H9 (cell line): Measurements from ENCODE around the gene PNMT. TPM values are rescaled to one million over a fixed set of nuclear protein-coding genes. Genes with fewer than 3 reads are reported as not detected.
A peak's percentile ranks its signal among the peaks of the same experiment; 100 is the strongest.

Source experiments
- DNase-seq: peaks from one replicate; pipeline ENCODE4 v3.0.0-alpha.2; 2017
- H2AFZ ChIP-seq: one replicate; pipeline ENCODE4 v1.6.1; 2013; ENCODE audit warnings: mild to moderate bottlenecking, low read length, control low read depth, moderate library complexity
- H2AK5ac ChIP-seq: 2 replicates; pipeline ENCODE4 v1.6.1; 2013; ENCODE audit warnings: low read length, control low read depth, mixed read lengths; ENCODE audit not compliant: insufficient read length
- H2BK120ac ChIP-seq: one replicate; pipeline ENCODE4 v1.6.1; 2013; ENCODE audit warnings: low read depth, mild to moderate bottlenecking, low read length, control low read depth, inconsistent platforms; ENCODE audit not compliant: poor library complexity, severe bottlenecking
- H2BK12ac ChIP-seq: 2 replicates; pipeline ENCODE4 v1.6.1; 2013; ENCODE audit warnings: low read length, control low read depth, mixed read lengths, low read depth; ENCODE audit not compliant: insufficient read length
- H2BK15ac ChIP-seq: 2 replicates; pipeline ENCODE4 v1.6.1; 2013; ENCODE audit warnings: low read depth, low read length, control low read depth
- H2BK20ac ChIP-seq: one replicate; pipeline ENCODE4 v1.6.1; 2013; ENCODE audit warnings: low read depth, mild to moderate bottlenecking, low read length, control low read depth, inconsistent platforms; ENCODE audit not compliant: poor library complexity, severe bottlenecking
- H2BK5ac ChIP-seq: 2 replicates; pipeline ENCODE4 v1.6.1; 2013; ENCODE audit warnings: low read length, control low read depth, mixed read lengths; ENCODE audit not compliant: insufficient read length
- H3K14ac ChIP-seq: 2 replicates; pipeline ENCODE4 v1.6.1; 2013; ENCODE audit warnings: low read length, control low read depth; ENCODE audit not compliant: insufficient read depth
- H3K18ac ChIP-seq: 2 replicates; pipeline ENCODE4 v1.6.1; 2013; ENCODE audit warnings: low read depth, mild to moderate bottlenecking, mixed read lengths, low read length, control low read depth; ENCODE audit not compliant: insufficient read length
- H3K23ac ChIP-seq: 2 replicates; pipeline ENCODE4 v1.6.1; 2013; ENCODE audit warnings: low read length, control low read depth, mixed read lengths, low read depth; ENCODE audit not compliant: insufficient read length
- H3K23me2 ChIP-seq: 2 replicates; pipeline ENCODE4 v1.6.1; 2013; ENCODE audit warnings: low read depth, mild to moderate bottlenecking, mixed read lengths, low read length, control low read depth; ENCODE audit not compliant: insufficient read length, poor library complexity, severe bottlenecking
- H3K27ac ChIP-seq: 2 replicates; pipeline ENCODE4 v1.5.1; 2013; ENCODE audit warnings: low read length, control low read depth, mixed read lengths, low read depth; ENCODE audit not compliant: insufficient read length
- H3K27me3 ChIP-seq: 2 replicates; pipeline ENCODE4 v1.6.1; 2013; ENCODE audit warnings: low read length, control low read depth, inconsistent platforms; ENCODE audit not compliant: insufficient read depth
- H3K4ac ChIP-seq: 2 replicates; pipeline ENCODE4 v1.6.1; 2013; ENCODE audit warnings: low read depth, mild to moderate bottlenecking, control low read depth, inconsistent platforms, low read length, moderate library complexity
- H3K4me1 ChIP-seq: 2 replicates; pipeline ENCODE4 v1.6.1; 2013; ENCODE audit warnings: low read length, control low read depth, inconsistent platforms; ENCODE audit not compliant: insufficient read depth
- H3K4me2 ChIP-seq: 2 replicates; pipeline ENCODE4 v1.6.1; 2013; ENCODE audit warnings: low read length, control low read depth, mixed read lengths; ENCODE audit not compliant: insufficient read length, insufficient read depth
- H3K56ac ChIP-seq: 2 replicates; pipeline ENCODE4 v1.6.1; 2013; ENCODE audit warnings: low read depth, mild to moderate bottlenecking, mixed read lengths, low read length, control low read depth; ENCODE audit not compliant: insufficient read length
- H3K79me1 ChIP-seq: 2 replicates; pipeline ENCODE4 v1.6.1; 2013; ENCODE audit warnings: low read depth, mild to moderate bottlenecking, moderate library complexity, low read length, control low read depth, inconsistent platforms; ENCODE audit not compliant: insufficient read depth, poor library complexity, severe bottlenecking
- H3K79me2 ChIP-seq: 2 replicates; pipeline ENCODE4 v1.6.1; 2013; ENCODE audit warnings: low read length, control low read depth, inconsistent platforms; ENCODE audit not compliant: insufficient read depth
- H3K9ac ChIP-seq: 2 replicates; pipeline ENCODE4 v1.6.1; 2013; ENCODE audit warnings: low read length, control low read depth, mixed read lengths; ENCODE audit not compliant: insufficient read length; ENCODE audit errors: extremely low read depth
- H3K9me3 ChIP-seq: one replicate; pipeline ENCODE4 v1.6.1; 2013; ENCODE audit warnings: low read depth, low read length, inconsistent platforms; ENCODE audit not compliant: control insufficient read depth
- H3T11ph ChIP-seq: one replicate; pipeline ENCODE4 v1.6.1; 2013; ENCODE audit warnings: mild to moderate bottlenecking, low read length, control low read depth, inconsistent platforms
- H4K20me1 ChIP-seq: one replicate; pipeline ENCODE4 v1.6.1; 2013; ENCODE audit not compliant: control insufficient read depth, insufficient read length, insufficient read depth
- H4K5ac ChIP-seq: 2 replicates; pipeline ENCODE4 v1.6.1; 2013; ENCODE audit warnings: low read depth, mild to moderate bottlenecking, mixed read lengths, low read length, control low read depth; ENCODE audit not compliant: insufficient read length
- H4K8ac ChIP-seq: replicated peaks from 2 replicates; pipeline ENCODE4 v1.6.1; 2013; ENCODE audit warnings: low read length, control low read depth, mixed read lengths, low read depth; ENCODE audit not compliant: insufficient read length
- H4K91ac ChIP-seq: 2 replicates; pipeline ENCODE4 v1.6.1; 2013; ENCODE audit warnings: low read depth, mild to moderate bottlenecking, moderate library complexity, mixed read lengths, low read length, control low read depth; ENCODE audit not compliant: insufficient read length
- H3K27ac Mint-ChIP-seq, 3 experiments: 2 replicates in 2 of 3; 3 replicates in 1 of 3; pipeline ENCODE4 v1.8.0; 2020 to 2021; ENCODE audit warnings: mixed read lengths in 3 of 3, mild to moderate bottlenecking in 1 of 3, moderate library complexity in 1 of 3
- H3K27me3 Mint-ChIP-seq: 2 replicates; pipeline ENCODE4 v1.8.0; 2021; ENCODE audit warnings: low read depth, mild to moderate bottlenecking, moderate library complexity, mixed read lengths
- H3K36me3 Mint-ChIP-seq, 3 experiments: 2 replicates in 2 of 3; 3 replicates in 1 of 3; pipeline ENCODE4 v1.8.0; 2020 to 2021; ENCODE audit warnings: low read depth in 3 of 3, mixed read lengths in 3 of 3; ENCODE audit not compliant: insufficient read depth in 1 of 3
- H3K4me1 Mint-ChIP-seq, 2 experiments: 2 replicates each; pipeline ENCODE4 v1.8.0; 2020; ENCODE audit warnings: mixed read lengths in 2 of 2
- H3K4me3 Mint-ChIP-seq, 2 experiments: 2 replicates in 1 of 2; 3 replicates in 1 of 2; pipeline ENCODE4 v1.8.0; 2020 to 2021; ENCODE audit warnings: mild to moderate bottlenecking in 2 of 2, mixed read lengths in 2 of 2, moderate library complexity in 1 of 2
- H3K9me3 Mint-ChIP-seq, 2 experiments: 2 replicates in 1 of 2; 3 replicates in 1 of 2; pipeline ENCODE4 v1.8.0; 2020; ENCODE audit warnings: mild to moderate bottlenecking in 2 of 2, mixed read lengths in 2 of 2, moderate library complexity in 1 of 2
- CTCF ChIP-seq: fragments of 200-600 bp; sonication (generic); conservative IDR thresholded peaks from 3 replicates; pipeline ENCODE4 v1.8.0; 2021; ENCODE audit warnings: antibody characterized with exemption, mild to moderate bottlenecking
- WGBS: extraction: QIAGEN DNeasy Blood & Tissue Kit; methylation state at CpG from one replicate; pipeline ENCODE4 v1.1.7; 2013; ENCODE audit warnings: missing lambda C conversion rate, low lambda C conversion rate, mixed read lengths; ENCODE audit not compliant: insufficient read length; ENCODE audit errors: extremely low coverage; 5-methylcytosine and 5-hydroxymethylcytosine counted together
- total RNA-seq: library from RNA; stranded (reverse); gene quantifications from 2 replicates; pipeline ENCODE4 v1.2.1, GENCODE V29; 2021

The PNMT gene
- total RNA-seq, 1 experiment from 2014 or later = 2.1 TPM

DNA sequence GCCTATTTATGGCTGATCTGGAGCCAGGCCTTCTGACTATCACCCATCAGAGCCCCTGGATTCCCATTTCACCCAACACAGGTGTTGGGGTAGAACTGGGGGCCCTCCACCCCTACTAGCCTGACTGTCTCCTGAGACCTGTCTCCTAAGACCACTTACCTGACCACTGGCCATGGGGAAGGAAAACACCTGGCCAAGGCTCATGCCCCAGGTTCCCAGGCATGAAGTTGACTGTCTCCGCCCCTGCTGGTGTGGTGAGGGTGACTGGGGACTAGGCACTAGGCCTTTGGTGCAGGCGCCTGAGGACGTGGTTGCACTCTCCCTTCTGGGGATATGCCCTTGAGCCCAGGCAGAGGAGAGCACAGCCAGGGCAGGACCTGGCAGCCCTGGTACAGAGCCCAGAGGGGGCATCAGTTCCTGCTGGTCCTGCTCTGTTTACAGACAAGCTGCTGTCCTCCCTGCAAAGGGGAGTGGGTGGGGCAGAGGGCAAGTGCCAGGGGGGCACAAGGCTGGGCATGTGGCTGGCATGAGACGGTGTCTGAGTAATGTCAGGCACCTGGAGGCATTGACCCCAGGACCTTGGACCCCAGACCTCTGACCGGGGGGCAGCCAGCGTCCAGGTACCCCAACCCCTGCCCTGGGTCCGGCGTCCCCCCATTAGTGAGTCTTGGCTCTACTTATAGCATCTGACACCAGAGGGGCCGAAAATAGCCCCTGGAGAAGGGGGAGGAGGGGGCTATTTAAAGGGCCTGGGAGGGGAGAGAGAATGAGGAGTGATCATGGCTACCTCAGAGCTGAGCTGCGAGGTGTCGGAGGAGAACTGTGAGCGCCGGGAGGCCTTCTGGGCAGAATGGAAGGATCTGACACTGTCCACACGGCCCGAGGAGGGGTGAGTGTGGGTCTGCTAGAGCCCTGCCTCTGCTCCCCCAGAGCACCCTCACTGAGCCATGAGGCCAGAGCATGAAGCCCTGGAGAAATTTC lies 3.4 kb upstream of the PNMT start, which contains the start of gene TCAP:
Gene TCAP (plus strand): TSS at position 769 of the 981 bp plus-strand sequence. CDS start 11 bp downstream, at position 780.
- H3K27ac ChIP-seq = no peak within 1 kb of the TSS
- H3T11ph ChIP-seq = no peak within 1 kb of the TSS
- TF ChIP-seq CTCF = no peak
- peaks cover 6% of the 10 kb centered on the region; the same call in 1 of the 2 replicates for H3K4me1 ChIP-seq
- Mint-ChIP-seq H3K27me3 (peaks cover 52% of the 10 kb centered on the region), H3K4me3 (peak within 1 kb of the TSS in 1 of 2 experiments; percentile 69; a peak in 2 of 5 replicates), H3K36me3 (peaks cover 4 to 17% (median 11%) of the 10 kb centered on the region in 3 experiments; a peak in 6 of 7 replicates), H3K27ac (peak within 1 kb of the TSS in 1 of 3 experiments; percentile 69; a peak in 1 of 7 replicates), H3K4me1 (peaks cover 33 to 50% of the 10 kb centered on the region in 2 experiments), H3K9me3 (no peaks in the 10 kb centered on the region; a peak in 1 of 5 replicates)
- no peak within 1 kb of the TSS for H3K4ac ChIP-seq
- no peak within 1 kb of the TSS for H2AFZ ChIP-seq
- no peak within 1 kb of the TSS for H2BK120ac ChIP-seq
- no peaks in the 10 kb centered on the region for H4K20me1 ChIP-seq
- H3K23ac ChIP-seq = no peak within 1 kb of the TSS
- H3K79me2 ChIP-seq = no peaks in the 10 kb centered on the region
- H4K91ac ChIP-seq = no peak within 1 kb of the TSS
- H4K5ac ChIP-seq = no peak within 1 kb of the TSS
- no peak within 1 kb of the TSS for H2AK5ac ChIP-seq
- H3K9me3 ChIP-seq = no peaks in the 10 kb centered on the region
- H3K27me3 ChIP-seq = peaks cover 3% of the 10 kb centered on the region; the same call in 1 of the 2 replicates
- peaks cover 6% of the 10 kb centered on the region for H3K23me2 ChIP-seq
- no CpG with 5 or more reads among the region's 15 CpGs for WGBS
- H2BK20ac ChIP-seq = no peak within 1 kb of the TSS
- H3K56ac ChIP-seq = no peak within 1 kb of the TSS
- no peak within 1 kb of the TSS for H2BK5ac ChIP-seq
- H2BK15ac ChIP-seq = no peak within 1 kb of the TSS
- H3K4me2 ChIP-seq = peak within 1 kb of the TSS; percentile 10
- no peak for DNase-seq
- no peak within 1 kb of the TSS for H4K8ac ChIP-seq
- H3K9ac ChIP-seq = no peak within 1 kb of the TSS
- no peak within 1 kb of the TSS for H2BK12ac ChIP-seq
- no peak within 1 kb of the TSS for H3K14ac ChIP-seq
- no peaks in the 10 kb centered on the region for H3K79me1 ChIP-seq
- no peak within 1 kb of the TSS for H3K18ac ChIP-seq
